ENCODE data around the gene SYT1.

SYT1 gene

GRCh38 chr12:79370021-79370420, 505.4 kb downstream of the SYT1 start:
- Histone ChIP-seq H3K27ac (ENCODE audit: low read depth, low read length) (no peak overlapping the region), H3K9me2 (replicated peaks; ENCODE audit: insufficient read depth, low read length) (no peaks in the 10 kb centered on the region), H3K4me3 (ENCODE audit: insufficient read depth, low read length, poor library complexity, severe bottlenecking) (no peak overlapping the region), H3K9ac (ENCODE audit: low read length) (no peak overlapping the region), H3K36me3 (ENCODE audit: low read length) (no peaks in the 10 kb centered on the region), H3K79me2 (ENCODE audit: insufficient read depth, low read length) (no peaks in the 10 kb centered on the region), H4K20me1 (ENCODE audit: low read depth, low read length) (no peaks in the 10 kb centered on the region), H3K4me2 (ENCODE audit: low read depth, low read length, poor library complexity, severe bottlenecking) (no peak overlapping the region), H3K9me3 (ENCODE audit: insufficient read depth, low read length) (no peaks in the 10 kb centered on the region), H3K27me3 (ENCODE audit: low read length) (no peaks in the 10 kb centered on the region), H2AFZ (ENCODE audit: low read depth, low read length, severe bottlenecking) (no peak overlapping the region), H3F3A (ENCODE audit: insufficient read depth) (no peaks in the 10 kb centered on the region)
- no peak for TF ChIP-seq EZH2phosphoT487 (conservative IDR thresholded peaks at IDR 0.05; ENCODE audit: low read length)
- TF ChIP-seq CTCF (IDR thresholded peaks at IDR 0.05; ENCODE audit: insufficient read depth, low read length, poor library complexity, severe bottlenecking), result no peak

- TF ChIP-seq CTCF (IDR thresholded peaks at IDR 0.05; ENCODE audit: insufficient read depth, low read length, poor library complexity, severe bottlenecking), result no peak
- TF ChIP-seq EZH2phosphoT487 (conservative IDR thresholded peaks at IDR 0.05; ENCODE audit: low read length), result no peak
- Histone ChIP-seq H3K4me3 (ENCODE audit: insufficient read depth, low read length, poor library complexity, severe bottlenecking) (no peak overlapping the region), H3K27me3 (ENCODE audit: low read length) (no peaks in the 10 kb centered on the region), H2AFZ (ENCODE audit: low read depth, low read length, severe bottlenecking) (no peak overlapping the region), H3K79me2 (ENCODE audit: insufficient read depth, low read length) (no peaks in the 10 kb centered on the region), H3K9me2 (replicated peaks; ENCODE audit: insufficient read depth, low read length) (no peaks in the 10 kb centered on the region), H4K20me1 (ENCODE audit: low read depth, low read length) (no peaks in the 10 kb centered on the region), H3K9me3 (ENCODE audit: insufficient read depth, low read length) (no peaks in the 10 kb centered on the region), H3K9ac (ENCODE audit: low read length) (no peak overlapping the region), H3K27ac (ENCODE audit: low read depth, low read length) (no peak overlapping the region), H3F3A (ENCODE audit: insufficient read depth) (no peaks in the 10 kb centered on the region), H3K4me2 (ENCODE audit: low read depth, low read length, poor library complexity, severe bottlenecking) (no peak overlapping the region), H3K36me3 (ENCODE audit: low read length) (no peaks in the 10 kb centered on the region)
Observed at GRCh38 chr12:79371226-79371625, 506.7 kb downstream of the SYT1 start.

- Histone ChIP-seq H4K20me1 (ENCODE audit: low read depth, low read length) (no peaks in the 10 kb centered on the region), H3K36me3 (ENCODE audit: low read length) (no peaks in the 10 kb centered on the region), H3K79me2 (ENCODE audit: insufficient read depth, low read length) (no peaks in the 10 kb centered on the region), H3K27me3 (ENCODE audit: low read length) (no peaks in the 10 kb centered on the region), H3K27ac (ENCODE audit: low read depth, low read length) (no peak overlapping the region), H3K4me2 (ENCODE audit: low read depth, low read length, poor library complexity, severe bottlenecking) (no peak overlapping the region), H3F3A (ENCODE audit: insufficient read depth) (no peaks in the 10 kb centered on the region), H2AFZ (ENCODE audit: low read depth, low read length, severe bottlenecking) (no peak overlapping the region), H3K9me2 (replicated peaks; ENCODE audit: insufficient read depth, low read length) (no peaks in the 10 kb centered on the region), H3K4me3 (ENCODE audit: insufficient read depth, low read length, poor library complexity, severe bottlenecking) (no peak overlapping the region), H3K9ac (ENCODE audit: low read length) (no peak overlapping the region), H3K9me3 (ENCODE audit: insufficient read depth, low read length) (no peaks in the 10 kb centered on the region)
- no peak for TF ChIP-seq EZH2phosphoT487 (conservative IDR thresholded peaks at IDR 0.05; ENCODE audit: low read length)
- peak; percentile 78 for TF ChIP-seq CTCF (IDR thresholded peaks at IDR 0.05; ENCODE audit: insufficient read depth, low read length, poor library complexity, severe bottlenecking)
Observed at GRCh38 chr12:79373896-79374499, 509.4 kb downstream of the SYT1 start.
